ENCODE results near the gene COL9A1.

Gene COL9A1

GRCh38 chr6:70221715-70222438 is 81.0 kb downstream of the COL9A1 start:
- DNase-seq: no peak

GRCh38 chr6:70221025-70221714 is 81.7 kb downstream of the COL9A1 start:
- DNase-seq: peak; percentile 12

GRCh38 chr6:70219943-70220613 is 82.8 kb downstream of the COL9A1 start:
- no peak for DNase-seq

- no peak for DNase-seq
These were observed 86.1 kb downstream of the COL9A1 start for GRCh38 chr6:70216767-70217166.

GRCh38 chr6:70215460-70216108 is 87.3 kb downstream of the COL9A1 start:
- no peak for DNase-seq

- DNase-seq: no peak
These were observed 92.4 kb downstream of the COL9A1 start for GRCh38 chr6:70210462-70210861.

- no peak for DNase-seq
These were observed 94.6 kb downstream of the COL9A1 start for GRCh38 chr6:70208235-70208790.

- DNase-seq: no peak
These were observed 104.1 kb downstream of the COL9A1 start for GRCh38 chr6:70198785-70199184.

GRCh38 chr6:70196531-70196930 is 106.4 kb downstream of the COL9A1 start:
- no peak for DNase-seq

- no peak for DNase-seq
These were observed 108.5 kb downstream of the COL9A1 start for GRCh38 chr6:70194421-70194820.

GRCh38 chr6:70188202-70188601 is 114.7 kb downstream of the COL9A1 start:
- DNase-seq: no peak

GRCh38 chr6:70186461-70186860 is 116.4 kb downstream of the COL9A1 start:
- DNase-seq: no peak

- no peak for DNase-seq
These were observed 118.2 kb downstream of the COL9A1 start for GRCh38 chr6:70184723-70185122.

- DNase-seq: no peak
These were observed 119.3 kb downstream of the COL9A1 start for GRCh38 chr6:70183538-70183937.

GRCh38 chr6:70180901-70181599 is 121.8 kb downstream of the COL9A1 start:
- no peak for DNase-seq

GRCh38 chr6:70180183-70180900 is 122.5 kb downstream of the COL9A1 start:
- DNase-seq: no peak

GRCh38 chr6:70176842-70177550 is 125.9 kb downstream of the COL9A1 start:
- no peak for DNase-seq

- no peak for DNase-seq
These were observed 127.1 kb downstream of the COL9A1 start for GRCh38 chr6:70175770-70176169.

- no peak for DNase-seq
These were observed 130.6 kb downstream of the COL9A1 start for GRCh38 chr6:70172252-70172651.

- no peak for DNase-seq
These were observed 131.6 kb downstream of the COL9A1 start for GRCh38 chr6:70171236-70171635.

Measured in NCI-H510A treated with DMSO at 0.1 percent for 48 hours (cell line).